Measurements from ENCODE around the gene THSD4. TPM values are rescaled to one million over a fixed set of nuclear protein-coding genes. Genes with fewer than 3 reads are reported as not detected.

Gene THSD4
- total and polyA plus RNA-seq, 9 of the 15 experiments (the other 6 are each of a cell fraction or from before 2014, with no cell fraction given) = 0.04 TPM; not detected in 5

DNA sequence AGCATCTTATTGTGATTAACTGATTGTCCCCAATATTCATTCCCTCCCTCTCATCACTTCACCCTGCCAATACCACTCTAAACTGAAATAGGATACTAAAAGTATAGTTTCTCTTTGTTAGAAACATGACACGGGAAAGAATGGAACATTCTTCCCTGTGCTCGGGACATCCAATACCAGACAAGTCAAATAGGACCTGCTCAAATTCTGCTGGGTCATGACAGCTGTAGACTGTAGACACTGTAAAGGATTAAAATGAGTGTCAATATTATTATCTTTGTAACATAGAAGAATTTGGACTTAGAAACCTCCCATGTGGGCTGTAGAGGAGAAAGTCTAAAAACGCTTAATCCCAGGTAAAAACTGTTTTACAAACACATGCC, 380.1 kb downstream of the THSD4 start:
- Histone ChIP-seq H3K36me3 (ENCODE audit: control insufficient read depth, insufficient read depth, low read length) (no peaks in the 10 kb centered on the region), H3K27ac (ENCODE audit: extremely low read depth, low read depth, low read length) (no peak overlapping the region), H3K9ac (ENCODE audit: insufficient read depth in 1 of 2, low read depth in 2 of 2, low read length in 2 of 2) (no peak overlapping the region), H3K27me3 (ENCODE audit: control insufficient read depth in 2 of 2, insufficient read depth in 2 of 2, low read length in 2 of 2) (no peaks in the 10 kb centered on the region; a peak in 1 of 5 replicates), H3K9me1 (ENCODE audit: control insufficient read depth, insufficient read depth, low read length) (no peaks in the 10 kb centered on the region), H2AFZ (ENCODE audit: low read depth, low read length) (no peak overlapping the region), H4K20me1 (replicated peaks; ENCODE audit: control insufficient read depth, insufficient read depth, low read length) (no peaks in the 10 kb centered on the region), H3K4me1 (replicated peaks in 1 of 2; ENCODE audit: control insufficient read depth in 2 of 2, insufficient read depth in 2 of 2, low read length in 2 of 2) (no peaks in the 10 kb centered on the region; a peak in 1 of 5 replicates), H3K4me3 (no peak overlapping the region), H3K9me3 (replicated peaks; ENCODE audit: control insufficient read depth, insufficient read depth, low read depth, low read length) (no peaks in the 10 kb centered on the region), H3K79me2 (ENCODE audit: control insufficient read depth, insufficient read depth, low read length) (no peaks in the 10 kb centered on the region), H3K4me2 (ENCODE audit: insufficient read depth, low read length) (no peak overlapping the region)
- BruUV-seq (replicated peaks) = no TSS peak
- FAIRE-seq (no peak), ATAC-seq (no peak), DNase-seq (ENCODE audit: extremely low read depth in 1 of 4, low spot score in 3 of 4) (no peak)
- ChIA-PET CTCF (ENCODE audit: low intra/inter-chr PET ratio) (no interaction called here), POLR2A (no interaction called here)
- TF ChIP-seq CCNT2 (IDR thresholded peaks at IDR 0.05; ENCODE audit: borderline replicate concordance, extremely low read depth, insufficient read length, low read depth, low read length) (no peak), HLTF (IDR thresholded peaks at IDR 0.05) (no peak), BRD9 (IDR thresholded peaks at IDR 0.05; ENCODE audit: low read depth, partially characterized antibody) (no peak), ZNF699 (CRISPR knock-in tag; IDR thresholded peaks at IDR 0.05; ENCODE audit: insufficient replicate concordance) (no peak), NFE2 (IDR thresholded peaks at IDR 0.05; ENCODE audit: low read depth) (no peak), OTX1 (CRISPR knock-in tag; IDR thresholded peaks at IDR 0.05) (no peak), IRF2 (CRISPR knock-in tag; IDR thresholded peaks at IDR 0.05) (no peak), NR2C2 (CRISPR knock-in tag; IDR thresholded peaks at IDR 0.05) (no peak), NR2C2 (tag; IDR thresholded peaks at IDR 0.05) (no peak), ZNF561 (CRISPR knock-in tag; conservative IDR thresholded peaks at IDR 0.05) (no peak), FOXA1 (IDR thresholded peaks at IDR 0.05; ENCODE audit: borderline replicate concordance) (no peak)
- TF ChIP-seq, protein P1, sequence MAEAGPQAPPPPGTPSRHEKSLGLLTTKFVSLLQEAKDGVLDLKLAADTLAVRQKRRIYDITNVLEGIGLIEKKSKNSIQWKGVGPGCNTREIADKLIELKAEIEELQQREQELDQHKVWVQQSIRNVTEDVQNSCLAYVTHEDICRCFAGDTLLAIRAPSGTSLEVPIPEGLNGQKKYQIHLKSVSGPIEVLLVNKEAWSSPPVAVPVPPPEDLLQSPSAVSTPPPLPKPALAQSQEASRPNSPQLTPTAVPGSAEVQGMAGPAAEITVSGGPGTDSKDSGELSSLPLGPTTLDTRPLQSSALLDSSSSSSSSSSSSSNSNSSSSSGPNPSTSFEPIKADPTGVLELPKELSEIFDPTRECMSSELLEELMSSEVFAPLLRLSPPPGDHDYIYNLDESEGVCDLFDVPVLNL (CRISPR knock-in tag; IDR thresholded peaks at IDR 0.05; ENCODE audit: low read depth) = no peak
- 0% methylated on average over 3 of the region's 3 CpGs for WGBS (ENCODE audit: insufficient coverage, low coverage, missing lambda C conversion rate)
- in situ Hi-C loops (cut with MboI) (no loop called here), intact Hi-C loops (cut with micrococcal nuclease) (no loop called here)
